Stimulated activated CD4-positive, alpha-beta T cell treated with anti-CD3 and anti-CD28 coated beads, TNF-alpha, amount 100 ng/mL, for 1 hour (primary cell): ENCODE data around the gene GALNT14.

Experiments
- DNase-seq, 3 donors: peaks; one replicate each; pipeline ENCODE4 v3.0.0-alpha.2; 2020; ENCODE audit warnings: low read depth in 3 of 3, low spot score in 1 of 3

GALNT14 gene

DNA sequence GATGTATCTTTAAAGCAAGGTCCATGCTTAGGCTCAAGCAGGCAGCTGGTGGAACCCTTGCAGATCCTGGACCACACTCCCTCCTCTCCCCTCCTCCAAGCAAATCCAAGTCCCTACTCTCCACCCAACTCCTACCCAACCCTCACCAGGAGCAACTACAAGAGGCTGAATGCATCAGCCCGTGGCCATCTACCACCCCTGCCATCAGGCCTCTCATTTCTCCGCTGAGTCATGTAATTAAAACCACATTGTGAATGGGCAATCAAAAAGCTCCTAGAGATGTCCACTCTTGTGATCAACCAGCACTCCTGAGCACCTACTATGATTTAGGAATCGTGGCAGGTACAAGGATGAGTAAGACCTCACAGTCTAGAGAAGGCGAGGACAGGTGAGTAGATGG, 188.8 kb downstream of the GALNT14 start:
- no peak for DNase-seq

DNA sequence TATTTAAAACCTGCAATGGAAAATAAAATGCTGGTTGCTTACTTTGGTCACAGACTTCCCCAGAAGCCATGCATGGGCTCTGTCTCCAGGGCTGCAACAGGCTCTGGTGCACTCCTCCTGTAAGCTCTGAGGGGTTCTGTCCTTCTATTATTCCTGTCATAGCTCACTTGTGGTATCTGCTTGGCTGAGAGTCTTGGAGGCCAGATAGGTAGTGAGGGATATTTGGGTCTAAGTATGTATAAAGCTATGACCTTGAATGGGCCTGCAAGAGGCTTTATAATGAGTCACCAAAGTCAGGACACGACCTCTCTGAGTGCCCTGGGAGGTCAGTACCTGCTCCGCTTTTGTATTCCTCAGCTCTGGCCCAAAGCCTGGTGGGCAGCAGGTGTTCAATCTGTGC, 189.4 kb downstream of the GALNT14 start:
- no peak for DNase-seq

DNA sequence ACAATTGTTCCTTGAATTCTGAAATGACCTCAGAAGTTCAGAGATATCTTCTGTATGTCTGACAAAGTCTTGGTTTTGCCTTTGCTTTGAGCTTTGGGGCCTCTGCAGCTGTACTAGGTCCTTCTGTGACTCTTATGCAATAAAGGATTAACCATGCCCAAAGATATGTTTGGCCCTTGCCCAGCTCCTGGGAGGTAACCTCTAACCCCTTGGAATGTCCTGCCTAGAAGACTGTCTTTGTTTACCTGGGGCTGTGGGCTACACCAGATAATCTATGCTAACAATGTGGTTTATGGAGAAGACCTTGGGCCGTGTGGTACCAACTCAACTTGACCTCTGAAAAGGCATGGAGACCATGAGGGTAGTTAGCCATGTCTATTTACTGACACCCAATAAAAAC, 190.1 kb downstream of the GALNT14 start:
- no peak for DNase-seq

DNA sequence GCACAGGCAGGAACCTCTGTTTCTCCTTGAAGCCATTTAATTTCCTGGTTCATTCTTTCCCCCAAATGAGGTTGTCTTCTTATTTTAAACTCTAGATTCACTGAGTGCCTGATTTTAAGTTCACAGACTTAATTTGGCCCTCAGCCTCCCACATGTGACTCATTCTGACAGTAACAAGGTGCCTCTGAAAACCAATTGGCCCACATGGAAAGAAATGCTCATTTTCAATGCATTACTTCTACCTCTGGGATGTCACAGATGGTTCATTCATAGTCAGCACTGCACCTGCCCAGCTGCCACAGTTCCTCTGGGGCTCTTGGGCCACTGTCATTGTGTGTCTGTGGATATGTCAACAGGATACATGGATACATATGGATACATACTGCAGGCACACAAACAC, 190.6 kb downstream of the GALNT14 start:
- no peak for DNase-seq

DNA sequence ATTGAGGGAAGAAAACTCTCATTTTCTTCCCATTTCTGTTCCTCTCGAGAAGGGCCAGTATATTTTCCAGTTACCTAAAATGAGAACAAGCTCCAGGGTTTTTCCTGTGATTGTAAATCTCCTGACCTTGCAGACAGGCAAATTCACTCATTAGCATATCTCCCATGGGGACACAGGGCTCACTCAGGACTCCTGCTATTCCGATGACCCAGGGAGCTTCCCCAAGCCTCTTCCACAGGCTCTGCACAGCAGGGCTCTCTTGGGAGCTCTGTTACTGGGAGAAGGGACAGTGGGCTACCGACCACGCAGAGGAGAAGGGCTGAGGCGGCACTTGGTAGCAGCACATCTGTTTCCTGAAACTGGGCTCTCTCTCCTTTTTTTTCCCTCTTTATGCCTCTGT, 195.8 kb downstream of the GALNT14 start:
- DNase-seq = no peak

DNA sequence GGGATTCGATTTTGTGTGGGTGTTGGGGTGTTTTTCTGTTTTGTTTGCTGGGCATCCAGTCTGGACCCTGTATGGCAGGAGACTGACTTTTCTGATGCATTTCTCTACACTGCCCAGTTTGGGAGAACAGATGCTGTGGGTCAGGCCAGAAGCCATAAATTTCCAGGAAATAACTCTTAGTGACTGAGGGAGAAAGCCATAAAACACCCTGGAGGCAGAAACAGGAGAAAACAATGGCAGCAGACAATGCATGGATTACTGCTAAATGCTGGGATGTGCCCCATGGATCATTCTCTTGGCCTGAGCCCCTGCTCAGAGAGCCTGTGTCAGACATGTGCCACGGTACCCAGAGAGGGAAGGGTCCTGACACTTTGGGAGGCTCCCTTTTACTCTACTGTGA, 197.4 kb downstream of the GALNT14 start:
- no peak for DNase-seq

DNA sequence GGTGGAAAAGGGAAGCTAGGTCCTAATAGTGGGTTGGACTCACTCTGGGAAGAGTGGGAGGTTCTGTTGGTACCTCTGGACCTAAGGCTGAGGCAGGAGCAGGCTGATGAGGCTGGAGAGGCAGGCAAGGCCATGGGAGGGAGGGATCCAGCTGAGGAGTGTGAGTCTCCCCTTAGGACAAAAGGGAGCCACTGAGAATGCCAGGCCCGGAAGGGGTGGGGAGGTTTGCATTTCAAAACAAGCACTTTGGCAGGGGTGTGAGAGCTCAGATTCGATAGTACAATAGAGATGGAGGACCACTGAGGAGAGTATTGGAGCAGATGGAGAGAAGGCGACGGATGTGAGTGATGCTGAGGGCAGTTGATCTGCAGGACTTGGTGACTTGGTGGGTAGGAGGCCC, 198.9 kb downstream of the GALNT14 start:
- no peak for DNase-seq

DNA sequence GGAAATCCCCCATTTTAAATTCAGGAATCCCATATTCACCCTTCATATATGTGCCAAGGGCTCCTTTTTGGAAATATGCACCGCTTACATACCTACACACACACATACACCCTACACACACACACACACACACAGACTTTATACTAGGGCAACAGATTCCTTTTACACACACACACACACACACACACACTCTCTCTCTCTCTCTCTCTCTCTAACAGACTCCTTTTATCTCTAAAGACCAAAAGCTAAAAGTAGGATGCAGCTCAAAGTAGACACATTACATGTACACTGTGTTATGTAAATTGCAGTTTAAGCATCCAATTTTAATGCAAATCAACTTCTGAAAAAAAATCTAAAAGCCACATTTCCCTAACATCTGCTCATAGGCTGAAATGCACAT, 200.0 kb downstream of the GALNT14 start:
- DNase-seq = no peak

DNA sequence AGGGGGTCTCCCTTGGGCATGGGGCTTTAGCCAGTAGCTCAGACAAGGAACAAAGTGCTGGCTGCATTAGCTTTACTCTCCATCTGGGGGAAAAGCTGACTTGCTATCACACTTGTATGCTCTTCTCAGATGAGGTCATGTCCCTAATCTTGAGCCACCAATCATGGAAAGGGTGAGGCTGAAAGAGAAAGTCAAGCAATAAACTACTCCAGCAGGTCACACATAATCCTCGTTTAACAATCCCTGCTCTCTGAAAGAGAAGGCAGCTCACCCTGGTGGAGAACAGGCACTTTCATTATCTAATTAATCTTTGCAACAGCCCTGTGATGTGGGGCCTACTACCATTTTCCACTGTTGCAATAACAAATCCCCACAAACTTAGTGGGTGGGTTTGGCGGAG, 201.3 kb downstream of the GALNT14 start:
- DNase-seq = no peak

DNA sequence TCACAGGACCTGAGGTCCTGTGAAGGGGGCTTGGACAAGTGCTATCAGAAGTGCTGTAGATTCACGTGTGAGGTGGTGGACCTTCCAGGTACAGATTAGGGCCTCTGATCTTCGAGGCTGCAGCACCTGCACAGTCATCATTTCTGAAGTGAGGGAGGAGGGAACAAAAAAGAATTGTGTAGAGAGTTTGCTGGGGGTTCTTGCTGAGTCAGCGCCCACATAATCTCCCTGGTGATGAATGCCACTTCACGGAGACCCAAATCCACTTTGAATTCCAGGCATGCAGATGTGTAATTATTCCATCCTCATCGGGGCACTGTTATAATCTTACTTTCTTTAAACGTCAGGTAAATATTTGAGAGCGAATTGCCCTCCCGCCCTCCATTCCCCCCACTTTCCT, 202.4 kb downstream of the GALNT14 start:
- DNase-seq = no peak

DNA sequence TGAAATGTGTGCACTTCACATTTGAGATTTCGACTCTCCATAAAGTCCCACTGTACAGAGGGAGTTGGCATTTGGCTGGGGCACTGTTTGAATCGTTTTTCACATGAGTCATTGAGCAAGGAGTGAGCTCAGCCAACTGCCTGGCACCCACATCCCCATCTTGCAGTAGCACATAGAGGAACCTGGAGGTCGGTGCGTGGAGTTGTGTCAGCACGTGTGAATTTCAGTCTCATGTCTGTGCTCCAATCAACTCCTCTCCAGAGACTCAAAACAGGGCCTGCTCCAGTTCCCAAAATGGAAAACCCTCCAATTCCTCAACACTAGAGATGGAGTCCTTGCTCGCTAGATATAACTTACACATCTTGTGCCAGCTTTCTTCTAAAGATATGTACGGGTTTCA, 204.2 kb downstream of the GALNT14 start:
- DNase-seq = no peak

DNA sequence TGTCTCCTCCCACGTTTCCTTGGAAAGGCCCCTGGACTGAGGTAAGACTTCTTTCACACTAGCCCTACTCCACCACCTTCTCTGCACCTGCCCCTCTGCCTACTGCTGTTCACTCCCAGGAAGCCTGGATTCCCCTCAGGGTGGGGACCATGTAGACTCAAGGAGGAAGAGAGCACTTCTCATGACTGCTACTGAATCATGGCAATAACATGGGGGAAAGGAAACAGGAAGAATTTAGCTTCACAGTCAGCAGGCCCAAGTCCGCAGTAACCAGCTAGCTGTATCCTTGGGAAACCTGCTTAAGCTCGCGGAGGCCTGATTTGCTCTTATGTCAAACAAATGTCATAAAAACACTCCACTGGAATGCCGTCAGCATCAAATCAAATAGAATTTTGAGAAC, 204.7 kb downstream of the GALNT14 start:
- DNase-seq = no peak

DNA sequence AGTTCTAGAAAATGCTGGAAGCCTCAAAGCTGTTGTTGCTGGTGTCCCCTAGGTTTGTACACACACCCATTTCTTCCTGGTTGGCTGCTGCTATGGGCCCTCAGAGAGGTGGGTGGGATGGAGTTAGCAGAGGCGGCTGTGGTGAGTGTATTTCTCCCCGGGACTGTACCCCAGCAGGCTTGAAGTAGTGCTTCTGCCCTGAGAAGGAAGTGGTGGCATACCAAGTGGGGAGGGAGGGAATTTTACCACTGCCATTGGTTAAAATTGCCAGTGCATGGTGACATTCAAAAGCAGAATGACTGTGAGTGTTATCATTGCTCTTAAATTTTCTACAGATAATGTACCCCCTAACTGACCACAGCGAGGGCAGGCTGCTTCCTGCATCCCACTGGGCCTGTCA, 205.4 kb downstream of the GALNT14 start:
- DNase-seq = no peak

DNA sequence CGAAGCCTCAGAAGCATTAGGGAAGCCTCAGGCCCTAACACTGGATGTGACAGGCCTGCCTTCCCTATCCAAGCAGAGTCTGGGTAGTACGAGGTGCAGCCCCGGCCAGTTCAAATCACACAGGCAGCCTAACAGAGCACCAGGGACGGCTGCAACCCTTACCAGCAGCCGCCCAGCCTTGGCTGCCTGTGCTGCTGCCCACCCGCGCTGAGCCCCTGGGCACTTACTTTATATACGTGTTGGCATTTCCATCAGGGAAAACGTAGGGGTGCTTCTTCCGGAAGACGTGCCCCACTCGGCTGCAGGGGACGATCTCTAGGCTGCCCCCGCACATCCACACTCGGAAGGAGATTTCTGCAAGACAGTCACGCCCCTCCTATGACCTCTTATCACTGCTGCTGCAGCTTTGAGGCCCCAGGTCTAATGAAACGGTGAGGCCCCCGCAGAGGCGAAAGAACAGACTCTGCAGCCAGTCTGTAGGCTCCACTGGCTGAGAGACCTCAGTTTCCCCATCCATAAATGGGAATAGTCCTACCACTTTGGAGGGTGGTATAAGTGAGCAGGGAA, 206.3 kb downstream of the GALNT14 start:
- no peak for DNase-seq

DNA sequence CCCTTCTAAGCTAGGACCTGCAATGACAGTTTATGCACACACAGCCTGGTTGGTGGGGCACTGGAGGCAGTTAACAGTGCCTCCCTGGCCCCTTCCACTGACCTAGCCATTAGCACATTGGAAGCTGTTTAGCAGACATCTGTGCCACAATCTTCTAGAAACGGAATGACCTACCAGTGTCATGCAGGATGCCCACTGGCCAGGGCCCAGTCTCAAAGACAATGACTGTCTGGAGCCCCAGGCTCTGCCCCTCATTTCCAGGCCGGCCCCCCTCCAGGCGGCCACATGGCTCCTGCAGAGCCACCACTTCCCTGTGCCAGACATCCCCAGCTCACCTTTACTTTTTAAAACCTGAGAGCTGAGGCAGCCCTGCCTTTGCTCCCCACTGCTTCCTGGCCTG, 207.5 kb downstream of the GALNT14 start:
- no peak for DNase-seq

DNA sequence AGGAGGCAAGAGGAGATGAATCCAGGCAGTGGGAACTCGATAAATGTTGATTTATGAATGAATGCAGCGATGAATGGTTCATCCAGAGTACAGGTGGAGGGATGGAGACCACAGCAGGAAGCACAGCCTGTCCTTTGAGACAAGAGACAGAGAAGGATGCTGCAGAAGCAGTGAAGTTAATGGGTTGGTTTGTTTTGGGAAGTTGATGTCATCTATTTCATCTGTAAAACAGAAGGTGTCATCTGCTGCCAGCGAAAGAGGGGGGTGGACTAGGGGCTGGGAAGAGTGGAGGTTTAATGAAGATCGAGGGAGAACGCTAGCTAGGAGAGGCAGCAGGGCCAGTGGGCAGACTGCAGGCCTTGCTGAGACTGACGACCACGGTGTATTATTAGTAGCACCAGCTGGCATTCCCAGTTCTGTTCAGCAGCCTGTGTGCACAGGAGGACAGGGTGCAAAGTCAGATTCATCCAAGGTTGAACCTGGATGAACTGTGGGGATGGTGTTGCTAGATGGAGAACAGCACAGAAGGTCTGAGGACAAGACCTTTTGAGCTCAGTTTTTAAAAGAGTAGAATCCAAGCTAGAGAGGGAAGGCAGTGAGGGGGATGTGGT, 210.7 kb downstream of the GALNT14 start:
- no peak for DNase-seq

DNA sequence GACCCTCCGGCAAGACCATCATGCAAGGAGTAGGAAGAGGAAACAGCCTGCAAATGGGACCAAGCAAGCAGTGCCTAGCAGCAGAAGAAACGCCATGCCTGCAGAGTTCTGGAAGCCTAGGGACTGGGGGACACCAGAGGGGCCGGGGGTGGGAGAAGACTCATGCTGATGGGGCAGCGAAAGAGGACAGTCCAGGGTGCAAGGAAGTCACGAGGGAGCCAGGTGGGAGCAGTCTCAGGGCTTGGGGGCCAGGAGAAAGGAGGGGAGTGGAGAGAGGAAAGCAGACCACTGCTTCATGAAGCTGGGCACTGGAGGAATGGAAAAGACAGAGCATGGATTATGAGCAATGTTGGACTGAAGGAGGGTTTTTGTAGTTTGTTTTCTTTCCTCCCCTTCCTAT, 211.6 kb downstream of the GALNT14 start:
- no peak for DNase-seq

DNA sequence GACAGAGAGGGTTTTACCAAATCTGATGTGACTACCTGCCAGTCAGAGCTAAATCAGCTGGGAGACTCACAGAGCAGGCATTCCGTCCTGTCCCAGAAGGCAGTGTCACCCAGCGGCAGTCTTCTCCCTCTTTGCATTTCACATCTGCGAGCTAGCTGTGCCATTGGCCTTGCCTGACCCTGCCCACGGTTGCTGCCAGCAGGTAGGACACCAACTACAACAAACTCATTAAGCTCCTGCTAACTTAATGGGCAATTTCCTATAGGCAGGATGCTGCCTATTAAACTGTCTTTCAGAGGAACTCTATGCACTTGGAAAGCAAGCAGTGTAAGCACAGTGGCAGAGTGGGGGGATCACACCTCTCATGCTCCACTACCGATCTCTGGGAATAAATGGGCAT, 214.6 kb downstream of the GALNT14 start:
- DNase-seq = no peak

DNA sequence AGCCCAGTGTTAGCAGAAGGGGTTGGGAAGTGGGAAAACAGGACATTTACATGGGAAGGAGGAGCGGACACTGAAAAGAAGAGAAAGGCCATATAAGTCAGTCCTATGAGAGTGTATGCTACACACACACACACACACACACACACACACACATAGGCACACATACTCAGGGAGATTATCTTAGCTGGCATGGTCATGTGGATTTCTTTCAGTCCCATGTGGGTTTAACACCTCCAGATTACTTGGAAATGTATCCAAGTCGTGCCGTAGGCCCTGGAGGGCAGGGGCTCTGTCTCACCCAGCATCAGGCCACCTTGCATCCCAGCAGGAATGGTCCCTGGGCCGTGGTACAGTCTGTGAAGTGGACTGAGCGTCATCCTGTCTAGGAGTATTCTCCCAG, 217.7 kb downstream of the GALNT14 start:
- no peak for DNase-seq

DNA sequence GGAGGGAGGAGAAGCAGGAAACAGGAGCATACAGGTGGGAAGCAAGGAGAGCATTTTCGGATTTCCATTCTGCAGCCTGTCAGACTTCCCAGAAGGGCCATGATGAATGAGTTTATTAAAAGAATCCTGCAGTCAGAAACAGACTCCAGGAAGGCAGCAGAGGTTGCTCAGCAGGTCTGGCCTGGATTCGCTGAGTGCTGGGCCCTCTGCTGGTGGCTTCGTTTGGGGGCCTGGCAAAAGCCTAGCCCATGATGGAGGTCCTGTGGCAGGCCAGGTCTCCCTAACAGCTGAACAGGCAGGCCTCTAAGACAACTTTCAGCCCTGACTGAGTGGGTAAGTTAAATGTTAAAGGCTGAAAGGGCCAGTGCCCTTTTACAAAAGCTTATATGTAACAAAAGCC, 222.8 kb downstream of the GALNT14 start:
- DNase-seq = no peak

DNA sequence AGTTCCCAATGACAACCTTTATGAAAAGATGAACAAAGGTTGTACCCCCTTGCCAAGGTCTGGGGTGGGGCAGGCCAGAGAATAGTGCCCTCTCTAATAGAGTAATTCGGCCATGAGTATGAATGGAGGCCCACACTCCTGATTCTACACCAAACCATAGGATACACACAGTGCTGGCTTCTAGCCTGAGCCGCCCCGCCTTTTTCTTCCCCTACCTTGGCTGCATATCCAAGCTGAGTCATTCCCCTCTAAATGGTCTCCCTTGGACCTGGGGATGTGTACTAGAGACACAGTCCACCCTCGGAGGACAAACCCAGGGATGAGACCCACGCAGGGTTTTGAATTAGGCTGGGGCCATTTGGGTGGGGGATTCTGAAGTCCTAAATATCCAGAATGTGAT, 223.8 kb downstream of the GALNT14 start:
- no peak for DNase-seq

DNA sequence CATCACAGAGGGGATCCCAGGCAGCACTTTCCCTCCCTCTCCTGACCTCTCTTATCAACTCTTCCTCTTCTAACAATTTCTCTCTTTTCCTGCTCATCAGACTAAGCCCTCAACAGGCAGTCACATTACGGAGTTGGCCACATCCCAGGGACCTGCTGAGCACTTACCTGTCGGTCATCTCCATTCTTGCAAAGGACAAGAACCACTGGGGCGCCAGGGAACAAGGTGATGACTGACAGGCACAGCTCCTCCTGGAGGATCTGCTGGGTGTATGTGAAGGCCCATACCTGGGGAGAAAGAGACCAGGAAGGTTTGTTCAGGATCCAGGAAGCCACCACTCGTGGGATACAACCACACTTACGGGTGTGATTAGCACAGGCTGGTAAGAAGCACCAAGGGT, 226.2 kb downstream of the GALNT14 start:
- DNase-seq = no peak

DNA sequence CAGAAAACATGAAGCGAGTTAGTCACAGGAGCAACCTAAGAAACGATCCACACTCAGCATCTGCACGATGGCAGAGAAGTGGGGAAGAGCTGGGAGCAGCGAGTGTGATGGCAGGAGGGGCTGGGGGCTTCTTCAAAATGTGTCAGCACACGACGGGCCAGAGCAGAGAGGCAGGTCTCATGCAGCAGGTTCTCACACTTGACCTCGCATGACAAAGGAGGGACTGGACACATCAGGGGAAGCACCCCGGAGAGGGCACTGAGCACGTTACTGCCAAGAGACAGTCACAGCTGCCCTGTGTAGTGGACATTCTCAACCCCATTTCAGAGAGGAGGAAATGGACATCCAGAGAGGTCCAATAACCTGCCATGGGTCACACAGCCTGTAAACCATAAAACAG, 226.9 kb downstream of the GALNT14 start:
- no peak for DNase-seq

DNA sequence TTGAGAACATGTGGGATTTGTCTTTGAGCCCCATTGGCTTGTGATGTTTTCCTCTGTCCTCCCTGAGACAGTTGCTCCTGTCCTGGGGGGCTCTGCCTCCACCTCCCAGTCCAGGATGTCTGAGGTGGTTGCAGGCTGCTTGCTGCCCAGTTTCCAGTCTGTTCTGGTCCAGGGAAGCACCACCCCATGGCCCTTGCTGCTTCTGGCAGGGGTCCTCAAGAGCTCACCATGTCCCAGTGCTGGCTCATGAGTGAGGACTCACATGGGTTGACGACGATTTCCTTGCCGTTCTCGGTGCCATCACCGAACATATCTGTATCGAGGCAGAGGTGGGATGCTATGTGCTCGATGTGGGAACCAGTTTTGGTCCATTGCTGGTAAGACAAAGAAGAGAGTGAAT, 227.6 kb downstream of the GALNT14 start:
- no peak for DNase-seq
